ENCODE measurements around the gene USP31.

Gene USP31

GRCh38 chr16:23039118-23039517 lies 110.1 kb downstream of the USP31 start:
- TF ChIP-seq CTCF (IDR thresholded peaks at IDR 0.05; ENCODE audit: borderline replicate concordance, extremely low read depth, low read length, poor library complexity, severe bottlenecking), result no peak
- TF ChIP-seq EZH2 (IDR thresholded peaks at IDR 0.05; ENCODE audit: borderline replicate concordance, low read depth, low read length, severe bottlenecking), result no peak

GRCh38 chr16:23035240-23035639 lies 114.0 kb downstream of the USP31 start:
- H3K27me3 ChIP-seq (ENCODE audit: insufficient read depth, low read length, poor library complexity), result no peaks in the 10 kb centered on the region
- TF ChIP-seq EZH2 (IDR thresholded peaks at IDR 0.05; ENCODE audit: borderline replicate concordance, low read depth, low read length, severe bottlenecking), result no peak
- no peak for TF ChIP-seq CTCF (IDR thresholded peaks at IDR 0.05; ENCODE audit: borderline replicate concordance, extremely low read depth, low read length, poor library complexity, severe bottlenecking)
- H3K4me2 ChIP-seq (ENCODE audit: insufficient read depth, low read length), result no peak overlapping the region
- no peaks in the 10 kb centered on the region for H4K20me1 ChIP-seq (ENCODE audit: insufficient read depth, low read length)
- H3K9ac ChIP-seq (ENCODE audit: low read depth, low read length), result no peak overlapping the region
- no peak overlapping the region for H2AFZ ChIP-seq (ENCODE audit: low read depth, low read length)
- no peak for DNase-seq
- no peak for ATAC-seq (ENCODE audit: insufficient read depth, low read depth)
- no peak overlapping the region for H3K4me3 ChIP-seq (ENCODE audit: low read depth in 1 of 2, low read length in 2 of 2)
- no peaks in the 10 kb centered on the region for H3K4me1 ChIP-seq (ENCODE audit: insufficient read depth, low read length)
- no peaks in the 10 kb centered on the region for H3K79me2 ChIP-seq (ENCODE audit: insufficient read depth, low read length)
- no peaks in the 10 kb centered on the region for H3K36me3 ChIP-seq (ENCODE audit: insufficient read depth, low read length)
- H3K9me3 ChIP-seq (ENCODE audit: insufficient read depth, low read length, severe bottlenecking), result peaks cover 3% of the 10 kb centered on the region
- no peak overlapping the region for H3K27ac ChIP-seq (ENCODE audit: low read length)

More at GRCh38 chr16:23039118-23039517, 110.1 kb downstream of the USP31 start:
- Histone ChIP-seq H3K27ac (ENCODE audit: low read length) (no peak overlapping the region), H3K4me3 (ENCODE audit: low read depth in 1 of 2, low read length in 2 of 2) (no peak overlapping the region), H2AFZ (ENCODE audit: low read depth, low read length) (no peak overlapping the region), H3K4me1 (ENCODE audit: insufficient read depth, low read length) (no peaks in the 10 kb centered on the region), H3K36me3 (ENCODE audit: insufficient read depth, low read length) (no peaks in the 10 kb centered on the region), H3K27me3 (ENCODE audit: insufficient read depth, low read length, poor library complexity) (no peaks in the 10 kb centered on the region), H3K9ac (ENCODE audit: low read depth, low read length) (no peak overlapping the region), H4K20me1 (ENCODE audit: insufficient read depth, low read length) (no peaks in the 10 kb centered on the region), H3K4me2 (ENCODE audit: insufficient read depth, low read length) (no peak overlapping the region), H3K79me2 (ENCODE audit: insufficient read depth, low read length) (no peaks in the 10 kb centered on the region), H3K9me3 (ENCODE audit: insufficient read depth, low read length, severe bottlenecking) (no peaks in the 10 kb centered on the region)
- ATAC-seq (ENCODE audit: insufficient read depth, low read depth), result no peak
- no peak for DNase-seq

GRCh38 chr16:23031508-23032098 lies 117.6 kb downstream of the USP31 start:
- no peaks in the 10 kb centered on the region for H3K4me1 ChIP-seq (ENCODE audit: insufficient read depth, low read length)
- no peaks in the 10 kb centered on the region for H3K27me3 ChIP-seq (ENCODE audit: insufficient read depth, low read length, poor library complexity)
- DNase-seq, result no peak
- H3K27ac ChIP-seq (ENCODE audit: low read length), result no peak overlapping the region
- no peak overlapping the region for H2AFZ ChIP-seq (ENCODE audit: low read depth, low read length)
- peaks cover 3% of the 10 kb centered on the region for H3K9me3 ChIP-seq (ENCODE audit: insufficient read depth, low read length, severe bottlenecking)
- H3K9ac ChIP-seq (ENCODE audit: low read depth, low read length), result no peak overlapping the region
- no peaks in the 10 kb centered on the region for H4K20me1 ChIP-seq (ENCODE audit: insufficient read depth, low read length)
- H3K79me2 ChIP-seq (ENCODE audit: insufficient read depth, low read length), result no peaks in the 10 kb centered on the region
- H3K36me3 ChIP-seq (ENCODE audit: insufficient read depth, low read length), result no peaks in the 10 kb centered on the region
- no peak for TF ChIP-seq EZH2 (IDR thresholded peaks at IDR 0.05; ENCODE audit: borderline replicate concordance, low read depth, low read length, severe bottlenecking)
- no peak for TF ChIP-seq CTCF (IDR thresholded peaks at IDR 0.05; ENCODE audit: borderline replicate concordance, extremely low read depth, low read length, poor library complexity, severe bottlenecking)
- H3K4me3 ChIP-seq (ENCODE audit: low read depth in 1 of 2, low read length in 2 of 2), result no peak overlapping the region
- H3K4me2 ChIP-seq (ENCODE audit: insufficient read depth, low read length), result no peak overlapping the region
- ATAC-seq (ENCODE audit: insufficient read depth, low read depth), result no peak
